Central memory CD4-positive, alpha-beta T cell (primary cell): ENCODE data around the gene PBX3.

Experiments used
- DNase-seq: peaks from one replicate; pipeline ENCODE4 v3.0.0; 2022

PBX3 gene

GRCh38 chr9:125959315-125959714 is 212.1 kb downstream of the PBX3 start:
- no peak for DNase-seq

GRCh38 chr9:125959951-125960619 is 212.9 kb downstream of the PBX3 start:
- no peak for DNase-seq

GRCh38 chr9:125960626-125961025 is 213.5 kb downstream of the PBX3 start:
- no peak for DNase-seq

- DNase-seq: no peak
Measured at GRCh38 chr9:125961072-125961471, 213.9 kb downstream of the PBX3 start.

GRCh38 chr9:125963932-125964331 is 216.8 kb downstream of the PBX3 start:
- no peak for DNase-seq

GRCh38 chr9:125964702-125965225 is 217.6 kb downstream of the PBX3 start:
- no peak for DNase-seq

- DNase-seq: no peak
Measured at GRCh38 chr9:125965477-125965876, 218.3 kb downstream of the PBX3 start.

- DNase-seq: no peak
Measured at GRCh38 chr9:125966466-125966865, 219.3 kb downstream of the PBX3 start.

- DNase-seq: no peak
Measured at GRCh38 chr9:125966959-125967711, 220.0 kb downstream of the PBX3 start.

- no peak for DNase-seq
Measured at GRCh38 chr9:125968714-125969374, 221.7 kb downstream of the PBX3 start.

- DNase-seq: no peak
Measured at GRCh38 chr9:125969462-125969861, 222.3 kb downstream of the PBX3 start.

- no peak for DNase-seq
Measured at GRCh38 chr9:125969868-125970267, 222.7 kb downstream of the PBX3 start.

GRCh38 chr9:125970340-125970739 is 223.2 kb downstream of the PBX3 start:
- no peak for DNase-seq

GRCh38 chr9:125971050-125971449 is 223.9 kb downstream of the PBX3 start:
- DNase-seq: no peak

- DNase-seq: no peak
Measured at GRCh38 chr9:125972012-125972729, 225.0 kb downstream of the PBX3 start.

- no peak for DNase-seq
Measured at GRCh38 chr9:125973547-125973946, 226.4 kb downstream of the PBX3 start.

GRCh38 chr9:125974705-125975104 is 227.5 kb downstream of the PBX3 start:
- DNase-seq: no peak

- no peak for DNase-seq
Measured at GRCh38 chr9:125977223-125977622, 230.1 kb downstream of the PBX3 start.

GRCh38 chr9:125979383-125979782 is 232.2 kb downstream of the PBX3 start:
- no peak for DNase-seq

- no peak for DNase-seq
Measured at GRCh38 chr9:125982798-125983406, 235.7 kb downstream of the PBX3 start.

GRCh38 chr9:125983681-125984080 is 236.5 kb downstream of the PBX3 start:
- no peak for DNase-seq

GRCh38 chr9:125984461-125984860 is 237.3 kb downstream of the PBX3 start:
- no peak for DNase-seq
